DND-41 (cell line): ENCODE data around the gene EDRF1.

Source experiments
- ATAC-seq: fragments of 200-7000 bp; cut with Tn5 transposase; 3 replicates; pipeline ENCODE4 v1.9.1; 2021; ENCODE audit warnings: low read depth; ENCODE audit not compliant: insufficient read depth
- DNase-seq: peaks from one replicate; pipeline ENCODE4 v3.0.0-alpha.2; 2020
- H2AFZ ChIP-seq: 2 replicates; pipeline ENCODE4 v1.6.0; 2012; ENCODE audit warnings: low read depth, low read length
- H3K27ac ChIP-seq: 2 replicates; pipeline ENCODE4 v1.5.1; 2012; ENCODE audit warnings: low read length, inconsistent platforms
- H3K27me3 ChIP-seq: fragments of 200-600 bp; sonication (generic); 2 replicates; pipeline ENCODE4 v1.6.0; 2012; ENCODE audit warnings: low read length, mild to moderate bottlenecking, inconsistent platforms; ENCODE audit not compliant: insufficient read depth, poor library complexity
- H3K36me3 ChIP-seq: 2 replicates; pipeline ENCODE4 v1.5.1; 2012; ENCODE audit warnings: low read length, inconsistent platforms; ENCODE audit not compliant: insufficient read depth
- H3K4me1 ChIP-seq: 2 replicates; pipeline ENCODE4 v1.5.1; 2012; ENCODE audit warnings: mild to moderate bottlenecking, low read length; ENCODE audit not compliant: insufficient read depth
- H3K4me2 ChIP-seq: 2 replicates; pipeline ENCODE4 v1.6.0; 2012; ENCODE audit warnings: mild to moderate bottlenecking, moderate library complexity, low read length, inconsistent platforms; ENCODE audit not compliant: insufficient read depth
- H3K4me3 ChIP-seq, 2 experiments: fragments of 200-600 bp in 1 of 2; shearing (Covaris generic) in 1 of 2; 2 replicates each; pipeline ENCODE4 v1.5.1; 2012 to 2016; ENCODE audit warnings: inconsistent platforms in 2 of 2, low read length in 2 of 2, mild to moderate bottlenecking in 2 of 2, low read depth in 1 of 2, moderate library complexity in 1 of 2
- H3K79me2 ChIP-seq: 2 replicates; pipeline ENCODE4 v1.6.0; 2012; ENCODE audit warnings: low read length, inconsistent platforms; ENCODE audit not compliant: insufficient read depth
- H3K9ac ChIP-seq: 2 replicates; pipeline ENCODE4 v1.6.0; 2012; ENCODE audit warnings: low read depth, mild to moderate bottlenecking, inconsistent platforms, low read length, moderate library complexity
- H3K9me3 ChIP-seq: 2 replicates; pipeline ENCODE4 v1.5.1; 2012; ENCODE audit warnings: low read length, moderate library complexity, mild to moderate bottlenecking, inconsistent platforms; ENCODE audit not compliant: insufficient read depth, severe bottlenecking
- H4K20me1 ChIP-seq: 2 replicates; pipeline ENCODE4 v1.6.0; 2012; ENCODE audit warnings: low read length; ENCODE audit not compliant: insufficient read depth
- EZH2 ChIP-seq: IDR thresholded peaks from 3 replicates; pipeline ENCODE4 v1.6.1; 2012; ENCODE audit warnings: borderline replicate concordance, low read depth, mild to moderate bottlenecking, moderate library complexity, low read length, inconsistent platforms; ENCODE audit not compliant: severe bottlenecking
- TF ChIP-seq, protein P1 (sequence below): IDR thresholded peaks from 2 replicates; pipeline ENCODE4 v1.5.1; 2012; ENCODE audit warnings: borderline replicate concordance, low read length, moderate library complexity, mild to moderate bottlenecking; ENCODE audit not compliant: poor library complexity, severe bottlenecking; ENCODE audit errors: extremely low read depth

EDRF1 gene

DNA sequence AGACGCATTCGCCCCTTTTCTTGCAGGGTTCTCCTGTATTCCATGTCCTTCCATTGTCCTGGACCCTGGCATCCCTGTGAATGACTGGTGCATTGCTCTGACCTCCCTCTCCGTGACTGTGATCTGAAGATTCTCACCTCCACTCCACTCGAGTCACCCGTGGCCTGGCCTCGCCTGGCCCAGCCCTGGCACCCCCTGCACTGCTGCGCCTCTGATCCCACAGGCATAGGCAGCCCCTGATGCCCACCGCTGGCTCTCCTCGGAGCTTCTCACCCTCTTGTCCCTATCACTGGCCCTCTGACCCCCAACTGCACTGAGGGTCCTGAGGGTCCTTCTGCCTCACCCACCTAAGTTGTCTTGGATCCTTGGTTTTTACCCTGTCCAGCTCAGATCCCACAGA, 58.3 kb downstream of the EDRF1 start:
- Histone ChIP-seq H3K27ac (no peak overlapping the region), H3K36me3 (no peaks in the 10 kb centered on the region), H3K9ac (no peak overlapping the region), H4K20me1 (no peaks in the 10 kb centered on the region; the same call in 1 of the 2 replicates), H3K79me2 (no peaks in the 10 kb centered on the region), H3K27me3 (no peaks in the 10 kb centered on the region), H3K4me1 (no peaks in the 10 kb centered on the region), H3K9me3 (no peaks in the 10 kb centered on the region), H2AFZ (no peak overlapping the region), H3K4me2 (no peak overlapping the region), H3K4me3 (no peak overlapping the region)
- no peak for ATAC-seq
- no peak for DNase-seq
- TF ChIP-seq, protein P1, sequence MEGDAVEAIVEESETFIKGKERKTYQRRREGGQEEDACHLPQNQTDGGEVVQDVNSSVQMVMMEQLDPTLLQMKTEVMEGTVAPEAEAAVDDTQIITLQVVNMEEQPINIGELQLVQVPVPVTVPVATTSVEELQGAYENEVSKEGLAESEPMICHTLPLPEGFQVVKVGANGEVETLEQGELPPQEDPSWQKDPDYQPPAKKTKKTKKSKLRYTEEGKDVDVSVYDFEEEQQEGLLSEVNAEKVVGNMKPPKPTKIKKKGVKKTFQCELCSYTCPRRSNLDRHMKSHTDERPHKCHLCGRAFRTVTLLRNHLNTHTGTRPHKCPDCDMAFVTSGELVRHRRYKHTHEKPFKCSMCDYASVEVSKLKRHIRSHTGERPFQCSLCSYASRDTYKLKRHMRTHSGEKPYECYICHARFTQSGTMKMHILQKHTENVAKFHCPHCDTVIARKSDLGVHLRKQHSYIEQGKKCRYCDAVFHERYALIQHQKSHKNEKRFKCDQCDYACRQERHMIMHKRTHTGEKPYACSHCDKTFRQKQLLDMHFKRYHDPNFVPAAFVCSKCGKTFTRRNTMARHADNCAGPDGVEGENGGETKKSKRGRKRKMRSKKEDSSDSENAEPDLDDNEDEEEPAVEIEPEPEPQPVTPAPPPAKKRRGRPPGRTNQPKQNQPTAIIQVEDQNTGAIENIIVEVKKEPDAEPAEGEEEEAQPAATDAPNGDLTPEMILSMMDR: no peak
- TF ChIP-seq EZH2: no peak

DNA sequence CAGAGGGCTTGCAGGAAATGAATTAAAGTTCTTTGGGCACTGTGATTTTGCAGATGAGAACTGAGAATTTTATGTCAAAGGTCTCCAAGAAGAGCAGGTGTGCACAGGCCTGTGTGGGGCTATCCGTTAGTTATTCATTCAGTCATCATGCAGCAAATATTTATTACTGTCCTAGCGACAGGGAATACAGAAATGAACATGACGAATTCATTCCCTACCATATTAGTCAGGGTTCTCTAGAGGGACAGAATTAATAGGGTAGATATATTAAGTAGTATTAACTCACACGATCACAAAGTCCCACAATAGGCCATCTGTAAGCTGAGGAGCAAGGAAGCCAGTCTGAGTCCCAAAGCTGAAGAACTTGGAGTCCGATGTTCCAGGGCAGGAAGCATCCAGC, 59.0 kb downstream of the EDRF1 start:
- Histone ChIP-seq H3K9ac (no peak overlapping the region), H3K27me3 (no peaks in the 10 kb centered on the region), H3K4me1 (no peaks in the 10 kb centered on the region), H3K4me3 (no peak overlapping the region), H3K79me2 (no peaks in the 10 kb centered on the region), H3K27ac (no peak overlapping the region), H3K4me2 (no peak overlapping the region), H4K20me1 (no peaks in the 10 kb centered on the region; the same call in 1 of the 2 replicates), H2AFZ (no peak overlapping the region), H3K9me3 (no peaks in the 10 kb centered on the region), H3K36me3 (no peaks in the 10 kb centered on the region)
- no peak for TF ChIP-seq EZH2
- TF ChIP-seq, protein P1: no peak
- DNase-seq (no peak), ATAC-seq (no peak)

DNA sequence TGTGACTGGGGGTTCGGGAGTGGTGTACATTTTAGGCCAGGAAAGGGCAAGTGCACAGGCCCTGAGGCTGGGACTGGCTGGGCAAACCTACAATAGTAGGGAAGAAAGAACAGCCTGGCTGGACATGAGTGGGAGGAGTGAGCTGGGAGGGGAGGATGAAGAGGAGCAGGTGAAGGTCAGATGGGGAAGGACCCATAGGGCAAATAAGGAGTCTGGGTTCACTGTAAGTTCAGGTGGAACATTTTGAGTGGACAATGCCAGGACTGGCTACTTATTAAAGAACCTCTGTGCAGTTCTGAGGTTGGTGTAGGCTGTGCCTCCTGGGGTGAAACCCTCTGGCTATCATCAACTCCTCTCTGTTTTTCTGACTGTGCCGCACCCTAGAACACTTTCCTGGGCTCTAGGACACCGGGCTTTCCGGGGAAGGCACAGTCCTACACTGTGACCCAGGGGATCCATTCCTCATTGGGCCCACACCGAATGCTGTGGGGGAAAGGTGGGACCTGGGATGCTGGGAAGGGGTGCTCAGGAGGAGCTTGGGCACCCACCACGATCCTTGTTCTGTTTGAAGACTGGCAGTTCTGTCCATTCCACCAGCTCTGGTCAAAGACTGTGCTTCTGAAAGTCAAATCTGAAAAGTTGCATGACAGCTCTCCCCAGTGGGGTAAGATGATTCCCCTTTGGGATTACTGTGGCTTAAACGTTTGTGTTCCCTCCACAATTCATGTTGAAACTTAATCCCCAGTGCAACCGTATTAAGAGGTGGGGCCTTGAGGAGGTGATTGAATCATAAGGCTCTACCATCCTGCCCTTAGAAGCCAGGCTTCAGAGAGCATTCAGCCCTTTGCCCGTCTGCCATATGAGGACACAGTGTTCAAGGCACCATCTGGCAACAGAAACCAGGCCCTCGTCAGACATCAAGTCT, 60.2 kb downstream of the EDRF1 start:
- H3K4me2 ChIP-seq: no peak overlapping the region
- TF ChIP-seq, protein P1: no peak
- TF ChIP-seq EZH2: no peak
- H3K9me3 ChIP-seq: no peaks in the 10 kb centered on the region
- no peak overlapping the region for H3K27ac ChIP-seq
- DNase-seq: no peak
- H3K27me3 ChIP-seq: no peaks in the 10 kb centered on the region
- no peaks in the 10 kb centered on the region; the same call in 1 of the 2 replicates for H4K20me1 ChIP-seq
- no peak for ATAC-seq
- no peaks in the 10 kb centered on the region for H3K79me2 ChIP-seq
- no peaks in the 10 kb centered on the region for H3K4me1 ChIP-seq
- H3K36me3 ChIP-seq: no peaks in the 10 kb centered on the region
- H3K4me3 ChIP-seq: no peak overlapping the region
- H2AFZ ChIP-seq: no peak overlapping the region
- H3K9ac ChIP-seq: no peak overlapping the region

DNA sequence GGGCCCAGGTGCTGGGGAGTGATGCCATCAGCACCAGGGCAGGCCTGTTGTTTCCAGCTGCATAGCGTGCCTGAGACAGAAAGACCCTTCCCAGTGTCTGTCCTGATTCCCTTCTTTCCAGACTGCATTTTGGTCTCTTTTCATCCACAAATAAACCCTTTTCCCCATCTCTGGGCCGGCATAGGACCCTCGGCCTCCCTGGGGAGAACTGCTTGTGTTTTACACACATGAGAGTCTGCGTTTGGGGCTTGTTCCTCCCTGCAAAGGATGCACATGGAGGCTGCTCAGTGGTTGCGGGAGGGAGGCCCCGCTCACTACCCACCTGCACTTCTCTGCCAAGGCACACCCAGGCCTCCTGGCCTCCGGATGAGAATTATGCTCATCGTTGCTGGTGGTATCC, 61.9 kb downstream of the EDRF1 start:
- Histone ChIP-seq H2AFZ (no peak overlapping the region), H4K20me1 (no peaks in the 10 kb centered on the region), H3K9ac (no peak overlapping the region), H3K27ac (no peak overlapping the region), H3K4me2 (no peak overlapping the region), H3K36me3 (no peaks in the 10 kb centered on the region), H3K4me1 (no peaks in the 10 kb centered on the region), H3K27me3 (no peaks in the 10 kb centered on the region), H3K9me3 (no peaks in the 10 kb centered on the region), H3K4me3 (no peak overlapping the region), H3K79me2 (no peaks in the 10 kb centered on the region)
- ATAC-seq (no peak), DNase-seq (no peak)
- no peak for TF ChIP-seq EZH2
- TF ChIP-seq, protein P1: no peak
